ENCODE data around the gene CNP.

The CNP gene

DNA sequence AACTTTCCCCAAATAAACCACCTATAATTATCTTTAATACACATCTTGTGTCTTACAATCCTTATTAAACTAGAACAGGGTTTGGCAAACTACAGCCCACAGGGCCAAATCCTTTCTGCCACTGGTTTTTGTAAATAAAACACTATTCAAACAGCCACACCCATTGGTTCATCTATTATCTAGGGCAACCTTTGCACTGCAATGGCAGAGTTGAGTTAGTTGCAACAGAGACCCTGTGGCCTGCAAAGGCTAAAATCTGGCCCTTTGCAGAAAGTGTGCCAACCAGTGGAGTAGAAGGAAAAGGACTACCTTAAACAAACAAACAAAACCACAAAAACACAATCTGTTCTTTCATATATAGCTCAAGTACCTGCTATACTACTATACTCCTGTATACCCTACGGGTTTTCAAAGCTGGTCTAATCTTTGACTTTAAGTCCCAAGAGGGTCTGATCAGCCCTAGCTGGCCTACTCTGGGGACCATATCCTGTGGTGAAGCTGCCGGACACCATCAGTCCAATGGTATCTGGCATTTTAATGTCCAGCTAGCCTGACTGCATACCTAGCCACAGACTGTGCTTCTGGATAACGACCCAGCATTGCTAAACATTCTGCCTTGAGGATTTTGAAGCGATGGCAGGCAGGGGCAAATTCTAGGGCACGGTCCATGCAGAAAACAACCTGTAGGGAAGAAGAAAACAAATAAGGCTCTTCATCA lies 23.3 kb downstream of the CNP start:
- Histone ChIP-seq H3K4me1 (ENCODE audit: control insufficient read depth, insufficient read depth, low read length, unreplicated experiment) (peaks cover 5% of the 10 kb centered on the region), H3K79me2 (ENCODE audit: control insufficient read depth, insufficient read depth, low read length, unreplicated experiment) (peaks cover 12% of the 10 kb centered on the region), H3K27me3 (ENCODE audit: insufficient read depth, low read length) (no peaks in the 10 kb centered on the region), H3K36me3 (ENCODE audit: insufficient read depth, low read length) (peaks cover 63% of the 10 kb centered on the region), H3K27ac (ENCODE audit: low read depth, low read length) (no peak overlapping the region), H2AFZ (ENCODE audit: low read length, unreplicated experiment) (no peak overlapping the region), H3K4me3 (ENCODE audit: low read depth, low read length) (no peak overlapping the region)

DNA sequence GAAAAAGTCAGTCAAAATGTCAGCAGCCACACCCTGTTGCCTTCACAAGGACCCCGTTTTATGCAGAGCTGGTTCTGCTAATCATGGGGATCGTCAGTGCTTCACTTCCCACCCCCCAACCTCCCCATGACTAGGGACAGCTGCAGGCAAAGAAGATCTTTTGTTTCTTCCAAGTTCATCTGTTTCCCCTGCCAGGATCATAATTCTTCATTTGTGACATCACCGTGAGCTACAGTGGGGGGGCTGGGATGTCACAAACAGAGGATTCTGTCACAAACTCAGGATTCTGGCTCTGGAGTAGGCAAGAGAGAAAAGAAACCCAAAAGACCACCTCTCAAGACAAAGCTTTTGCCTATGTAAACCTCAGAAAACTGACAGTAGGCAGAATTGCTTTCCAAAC lies 26.0 kb downstream of the CNP start:
- peaks cover 67% of the 10 kb centered on the region for H3K36me3 ChIP-seq (ENCODE audit: insufficient read depth, low read length)
- H3K4me3 ChIP-seq (ENCODE audit: low read depth, low read length) = no peak overlapping the region
- H3K4me1 ChIP-seq (ENCODE audit: control insufficient read depth, insufficient read depth, low read length, unreplicated experiment) = peaks cover 22% of the 10 kb centered on the region
- H3K27ac ChIP-seq (ENCODE audit: low read depth, low read length) = no peak overlapping the region
- no peak overlapping the region for H2AFZ ChIP-seq (ENCODE audit: low read length, unreplicated experiment)
- H3K27me3 ChIP-seq (ENCODE audit: insufficient read depth, low read length) = no peaks in the 10 kb centered on the region
- H3K79me2 ChIP-seq (ENCODE audit: control insufficient read depth, insufficient read depth, low read length, unreplicated experiment) = peaks cover 23% of the 10 kb centered on the region

DNA sequence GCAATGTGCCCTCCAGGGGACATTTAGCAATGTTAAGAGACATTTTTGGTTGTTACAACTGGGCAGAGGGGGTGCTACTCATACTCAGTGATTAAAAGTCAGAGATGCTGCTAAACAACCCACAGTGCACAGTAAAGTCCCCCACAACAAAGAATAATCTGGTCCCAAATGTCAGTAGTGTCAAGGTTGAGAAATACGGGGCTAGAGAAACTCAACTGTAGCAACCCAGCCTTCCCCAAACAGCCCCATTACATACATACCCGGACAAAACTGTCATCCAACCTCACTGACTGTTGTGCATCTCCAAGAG lies 30.2 kb downstream of the CNP start:
- Histone ChIP-seq H3K79me2 (ENCODE audit: control insufficient read depth, insufficient read depth, low read length, unreplicated experiment) (peaks cover 40% of the 10 kb centered on the region), H3K36me3 (ENCODE audit: insufficient read depth, low read length) (peaks cover 52% of the 10 kb centered on the region), H3K4me1 (ENCODE audit: control insufficient read depth, insufficient read depth, low read length, unreplicated experiment) (peaks cover 29% of the 10 kb centered on the region), H3K4me3 (ENCODE audit: low read depth, low read length) (no peak overlapping the region), H3K27me3 (ENCODE audit: insufficient read depth, low read length) (no peaks in the 10 kb centered on the region), H2AFZ (ENCODE audit: low read length, unreplicated experiment) (no peak overlapping the region), H3K27ac (ENCODE audit: low read depth, low read length) (peak overlapping the region; percentile 65)

GRCh38 chr17:41998497-41998896 lies 31.9 kb downstream of the CNP start:
- peaks cover 36% of the 10 kb centered on the region for H3K4me1 ChIP-seq (ENCODE audit: control insufficient read depth, insufficient read depth, low read length, unreplicated experiment)
- H3K27ac ChIP-seq (ENCODE audit: low read depth, low read length) = no peak overlapping the region
- H2AFZ ChIP-seq (ENCODE audit: low read length, unreplicated experiment) = no peak overlapping the region
- peaks cover 47% of the 10 kb centered on the region for H3K36me3 ChIP-seq (ENCODE audit: insufficient read depth, low read length)
- no peaks in the 10 kb centered on the region for H3K27me3 ChIP-seq (ENCODE audit: insufficient read depth, low read length)
- H3K79me2 ChIP-seq (ENCODE audit: control insufficient read depth, insufficient read depth, low read length, unreplicated experiment) = peaks cover 50% of the 10 kb centered on the region
- no peak overlapping the region for H3K4me3 ChIP-seq (ENCODE audit: low read depth, low read length)

DNA sequence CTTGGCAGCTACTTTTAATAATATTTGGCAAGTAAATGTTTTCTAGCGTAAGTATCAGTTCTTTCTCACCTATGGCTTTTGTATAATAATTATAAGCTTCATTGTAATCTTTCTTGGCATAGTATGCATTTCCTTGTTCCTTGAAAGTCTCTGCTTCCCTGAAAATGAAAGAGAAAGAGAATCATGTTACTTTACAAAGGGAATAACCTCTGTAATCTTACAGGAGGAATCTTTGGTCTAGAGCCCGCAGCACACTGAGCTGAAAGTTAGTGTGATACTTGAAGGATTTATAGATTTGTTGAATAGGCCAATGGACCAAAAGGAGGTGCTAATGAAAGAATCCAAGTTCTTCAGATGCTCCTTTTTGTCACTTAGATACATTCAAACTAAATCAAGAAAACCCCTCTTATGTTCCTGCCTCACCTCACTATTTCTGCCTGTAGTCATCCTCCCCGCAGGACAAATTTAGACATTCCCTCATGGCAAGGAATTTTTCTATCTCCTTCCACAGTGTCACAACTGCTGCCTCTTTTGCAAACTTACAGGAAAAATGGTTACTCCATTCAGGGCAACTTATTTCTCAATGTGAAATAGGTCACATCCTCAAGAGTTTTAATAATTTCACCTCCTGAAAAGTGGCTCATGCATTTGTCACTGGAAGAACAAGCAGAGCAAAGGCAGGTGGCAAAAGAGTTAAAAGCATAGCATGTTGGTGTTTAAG lies 34.0 kb downstream of the CNP start:
- Histone ChIP-seq H2AFZ (ENCODE audit: low read length, unreplicated experiment) (no peak overlapping the region), H3K4me1 (ENCODE audit: control insufficient read depth, insufficient read depth, low read length, unreplicated experiment) (peaks cover 48% of the 10 kb centered on the region), H3K4me3 (ENCODE audit: low read depth, low read length) (no peak overlapping the region), H3K27me3 (ENCODE audit: insufficient read depth, low read length) (no peaks in the 10 kb centered on the region), H3K79me2 (ENCODE audit: control insufficient read depth, insufficient read depth, low read length, unreplicated experiment) (peaks cover 64% of the 10 kb centered on the region), H3K27ac (ENCODE audit: low read depth, low read length) (no peak overlapping the region; the same call in 1 of the 2 replicates), H3K36me3 (ENCODE audit: insufficient read depth, low read length) (peaks cover 34% of the 10 kb centered on the region)

DNA sequence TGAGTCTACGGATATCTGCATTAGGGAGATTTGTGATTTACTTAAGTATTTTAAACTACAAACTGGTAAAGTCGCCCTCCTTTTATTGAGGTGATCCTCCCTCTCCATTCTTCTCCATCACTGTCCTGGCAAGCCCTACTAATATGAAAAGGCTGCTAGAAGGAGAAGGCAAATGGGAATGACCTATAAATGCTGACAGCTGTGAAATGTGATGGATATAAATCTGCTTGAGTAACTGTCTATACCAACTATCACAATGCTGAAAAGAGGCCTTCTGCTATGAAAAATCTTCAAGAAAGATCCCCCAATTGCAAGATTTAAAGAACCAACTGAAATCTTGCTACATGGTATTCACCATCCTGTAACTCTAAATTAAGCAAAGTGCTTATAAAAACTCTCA lies 35.1 kb downstream of the CNP start:
- no peak overlapping the region for H3K27ac ChIP-seq (ENCODE audit: low read depth, low read length)
- H3K79me2 ChIP-seq (ENCODE audit: control insufficient read depth, insufficient read depth, low read length, unreplicated experiment) = peaks cover 70% of the 10 kb centered on the region
- H3K27me3 ChIP-seq (ENCODE audit: insufficient read depth, low read length) = no peaks in the 10 kb centered on the region
- H2AFZ ChIP-seq (ENCODE audit: low read length, unreplicated experiment) = no peak overlapping the region
- peaks cover 27% of the 10 kb centered on the region for H3K36me3 ChIP-seq (ENCODE audit: insufficient read depth, low read length)
- H3K4me1 ChIP-seq (ENCODE audit: control insufficient read depth, insufficient read depth, low read length, unreplicated experiment) = peaks cover 39% of the 10 kb centered on the region
- no peak overlapping the region for H3K4me3 ChIP-seq (ENCODE audit: low read depth, low read length)

GRCh38 chr17:42002175-42002791 lies 35.7 kb downstream of the CNP start:
- H3K4me1 ChIP-seq (ENCODE audit: control insufficient read depth, insufficient read depth, low read length, unreplicated experiment) = peaks cover 37% of the 10 kb centered on the region
- H3K36me3 ChIP-seq (ENCODE audit: insufficient read depth, low read length) = peaks cover 21% of the 10 kb centered on the region; the same call in 1 of the 2 replicates
- H3K79me2 ChIP-seq (ENCODE audit: control insufficient read depth, insufficient read depth, low read length, unreplicated experiment) = peaks cover 74% of the 10 kb centered on the region
- H3K4me3 ChIP-seq (ENCODE audit: low read depth, low read length) = no peak overlapping the region
- no peak overlapping the region for H3K27ac ChIP-seq (ENCODE audit: low read depth, low read length)
- no peaks in the 10 kb centered on the region for H3K27me3 ChIP-seq (ENCODE audit: insufficient read depth, low read length)
- H2AFZ ChIP-seq (ENCODE audit: low read length, unreplicated experiment) = no peak overlapping the region

GRCh38 chr17:42002792-42003301 lies 36.3 kb downstream of the CNP start:
- H2AFZ ChIP-seq (ENCODE audit: low read length, unreplicated experiment) = no peak overlapping the region
- H3K27me3 ChIP-seq (ENCODE audit: insufficient read depth, low read length) = no peaks in the 10 kb centered on the region
- peaks cover 32% of the 10 kb centered on the region for H3K4me1 ChIP-seq (ENCODE audit: control insufficient read depth, insufficient read depth, low read length, unreplicated experiment)

GRCh38 chr17:42005166-42005565 lies 38.6 kb downstream of the CNP start:
- H3K27ac ChIP-seq (ENCODE audit: low read depth, low read length) = no peak overlapping the region

More at GRCh38 chr17:42002792-42003301, 36.3 kb downstream of the CNP start:
- Histone ChIP-seq H3K27ac (ENCODE audit: low read depth, low read length) (peak overlapping the region; percentile 9; the same call in 1 of the 2 replicates), H3K4me3 (ENCODE audit: low read depth, low read length) (peak overlapping the region; percentile 15; the same call in 1 of the 2 replicates), H3K36me3 (ENCODE audit: insufficient read depth, low read length) (peaks cover 17% of the 10 kb centered on the region; the same call in 1 of the 2 replicates), H3K79me2 (ENCODE audit: control insufficient read depth, insufficient read depth, low read length, unreplicated experiment) (peaks cover 76% of the 10 kb centered on the region)

DNA sequence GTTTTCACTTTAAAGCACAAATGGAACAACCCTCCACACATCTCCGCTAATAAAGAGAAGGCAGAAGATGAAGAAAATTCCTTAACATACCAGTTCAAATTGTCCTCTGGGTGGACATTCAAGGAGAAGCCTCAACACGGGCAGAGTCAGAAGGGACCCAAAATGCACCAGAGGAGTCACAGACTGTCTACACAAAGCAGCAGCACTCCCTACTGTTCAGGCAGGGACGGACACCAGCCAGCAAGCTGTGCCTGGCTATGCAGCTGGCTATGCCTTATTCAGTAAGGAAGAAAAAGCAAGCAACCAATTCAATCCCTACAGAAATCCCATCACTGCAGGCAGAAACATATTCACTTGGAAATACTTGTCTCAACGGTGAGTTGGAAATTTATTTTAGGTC lies 42.6 kb downstream of the CNP start:
- Histone ChIP-seq H3K79me2 (ENCODE audit: control insufficient read depth, insufficient read depth, low read length, unreplicated experiment) (peaks cover 90% of the 10 kb centered on the region), H3K27me3 (ENCODE audit: insufficient read depth, low read length) (no peaks in the 10 kb centered on the region), H3K4me1 (ENCODE audit: control insufficient read depth, insufficient read depth, low read length, unreplicated experiment) (peaks cover 44% of the 10 kb centered on the region), H3K4me3 (ENCODE audit: low read depth, low read length) (no peak overlapping the region), H3K27ac (ENCODE audit: low read depth, low read length) (no peak overlapping the region; the same call in 1 of the 2 replicates), H2AFZ (ENCODE audit: low read length, unreplicated experiment) (no peak overlapping the region), H3K36me3 (ENCODE audit: insufficient read depth, low read length) (peaks cover 3% of the 10 kb centered on the region; the same call in 1 of the 2 replicates)

More at GRCh38 chr17:42005166-42005565, 38.6 kb downstream of the CNP start:
- Histone ChIP-seq H3K4me1 (ENCODE audit: control insufficient read depth, insufficient read depth, low read length, unreplicated experiment) (peaks cover 43% of the 10 kb centered on the region), H3K4me3 (ENCODE audit: low read depth, low read length) (no peak overlapping the region), H2AFZ (ENCODE audit: low read length, unreplicated experiment) (no peak overlapping the region), H3K27me3 (ENCODE audit: insufficient read depth, low read length) (no peaks in the 10 kb centered on the region), H3K36me3 (ENCODE audit: insufficient read depth, low read length) (peaks cover 14% of the 10 kb centered on the region; the same call in 1 of the 2 replicates), H3K79me2 (ENCODE audit: control insufficient read depth, insufficient read depth, low read length, unreplicated experiment) (peaks cover 91% of the 10 kb centered on the region)
